ENCODE results near the gene ACBD6. TPM values are rescaled to one million over a fixed set of nuclear protein-coding genes. Genes with fewer than 3 reads are reported as not detected.
A peak's percentile ranks its signal among the peaks of the same experiment; 100 is the strongest.

The ACBD6 gene
- total and polyA plus RNA-seq, 2 experiments from 2014 or later, result 75.7 to 88.8 TPM

GRCh38 chr1:180519846-180520245 is 17.5 kb upstream of the ACBD6 start:
- Histone ChIP-seq H3K79me2 (replicated peaks; ENCODE audit: insufficient read depth) (no peaks in the 10 kb centered on the region), H3F3A (replicated peaks; ENCODE audit: low read depth) (no peaks in the 10 kb centered on the region), H4K20me1 (replicated peaks; ENCODE audit: insufficient read depth) (no peaks in the 10 kb centered on the region), H2AFZ (peak overlapping the region; percentile 82; the same call in 1 of the 2 replicates), H3K36me3 (ENCODE audit: insufficient read depth) (no peaks in the 10 kb centered on the region), H3K9me2 (ENCODE audit: insufficient read depth) (peaks cover 9% of the 10 kb centered on the region; the same call in 1 of the 2 replicates), H3K27me3 (ENCODE audit: insufficient read depth) (no peaks in the 10 kb centered on the region), H3K4me1 (ENCODE audit: insufficient read depth) (peaks cover 18% of the 10 kb centered on the region), H3K4me2 (no peak overlapping the region), H3K27ac (ENCODE audit: low read depth) (no peak overlapping the region), H3K4me3 (no peak overlapping the region)
- TF ChIP-seq, protein P1, sequence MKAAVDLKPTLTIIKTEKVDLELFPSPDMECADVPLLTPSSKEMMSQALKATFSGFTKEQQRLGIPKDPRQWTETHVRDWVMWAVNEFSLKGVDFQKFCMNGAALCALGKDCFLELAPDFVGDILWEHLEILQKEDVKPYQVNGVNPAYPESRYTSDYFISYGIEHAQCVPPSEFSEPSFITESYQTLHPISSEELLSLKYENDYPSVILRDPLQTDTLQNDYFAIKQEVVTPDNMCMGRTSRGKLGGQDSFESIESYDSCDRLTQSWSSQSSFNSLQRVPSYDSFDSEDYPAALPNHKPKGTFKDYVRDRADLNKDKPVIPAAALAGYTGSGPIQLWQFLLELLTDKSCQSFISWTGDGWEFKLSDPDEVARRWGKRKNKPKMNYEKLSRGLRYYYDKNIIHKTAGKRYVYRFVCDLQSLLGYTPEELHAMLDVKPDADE (IDR thresholded peaks at IDR 0.05), result no peak
- no peak for TF ChIP-seq JUNB (IDR thresholded peaks at IDR 0.05; ENCODE audit: unreplicated experiment)
- TF ChIP-seq CTCF (conservative IDR thresholded peaks at IDR 0.05; ENCODE audit: low read depth in 2 of 2), result no peak
- no peak for TF ChIP-seq EZH2 (IDR thresholded peaks at IDR 0.05; ENCODE audit: low read depth, unreplicated experiment)
- TF ChIP-seq NANOG (IDR thresholded peaks at IDR 0.05; ENCODE audit: borderline replicate concordance), result no peak
- no peak for TF ChIP-seq ZNF331 (CRISPR knock-in tag; IDR thresholded peaks at IDR 0.05; ENCODE audit: low read depth)
- TF ChIP-seq, protein P2, sequence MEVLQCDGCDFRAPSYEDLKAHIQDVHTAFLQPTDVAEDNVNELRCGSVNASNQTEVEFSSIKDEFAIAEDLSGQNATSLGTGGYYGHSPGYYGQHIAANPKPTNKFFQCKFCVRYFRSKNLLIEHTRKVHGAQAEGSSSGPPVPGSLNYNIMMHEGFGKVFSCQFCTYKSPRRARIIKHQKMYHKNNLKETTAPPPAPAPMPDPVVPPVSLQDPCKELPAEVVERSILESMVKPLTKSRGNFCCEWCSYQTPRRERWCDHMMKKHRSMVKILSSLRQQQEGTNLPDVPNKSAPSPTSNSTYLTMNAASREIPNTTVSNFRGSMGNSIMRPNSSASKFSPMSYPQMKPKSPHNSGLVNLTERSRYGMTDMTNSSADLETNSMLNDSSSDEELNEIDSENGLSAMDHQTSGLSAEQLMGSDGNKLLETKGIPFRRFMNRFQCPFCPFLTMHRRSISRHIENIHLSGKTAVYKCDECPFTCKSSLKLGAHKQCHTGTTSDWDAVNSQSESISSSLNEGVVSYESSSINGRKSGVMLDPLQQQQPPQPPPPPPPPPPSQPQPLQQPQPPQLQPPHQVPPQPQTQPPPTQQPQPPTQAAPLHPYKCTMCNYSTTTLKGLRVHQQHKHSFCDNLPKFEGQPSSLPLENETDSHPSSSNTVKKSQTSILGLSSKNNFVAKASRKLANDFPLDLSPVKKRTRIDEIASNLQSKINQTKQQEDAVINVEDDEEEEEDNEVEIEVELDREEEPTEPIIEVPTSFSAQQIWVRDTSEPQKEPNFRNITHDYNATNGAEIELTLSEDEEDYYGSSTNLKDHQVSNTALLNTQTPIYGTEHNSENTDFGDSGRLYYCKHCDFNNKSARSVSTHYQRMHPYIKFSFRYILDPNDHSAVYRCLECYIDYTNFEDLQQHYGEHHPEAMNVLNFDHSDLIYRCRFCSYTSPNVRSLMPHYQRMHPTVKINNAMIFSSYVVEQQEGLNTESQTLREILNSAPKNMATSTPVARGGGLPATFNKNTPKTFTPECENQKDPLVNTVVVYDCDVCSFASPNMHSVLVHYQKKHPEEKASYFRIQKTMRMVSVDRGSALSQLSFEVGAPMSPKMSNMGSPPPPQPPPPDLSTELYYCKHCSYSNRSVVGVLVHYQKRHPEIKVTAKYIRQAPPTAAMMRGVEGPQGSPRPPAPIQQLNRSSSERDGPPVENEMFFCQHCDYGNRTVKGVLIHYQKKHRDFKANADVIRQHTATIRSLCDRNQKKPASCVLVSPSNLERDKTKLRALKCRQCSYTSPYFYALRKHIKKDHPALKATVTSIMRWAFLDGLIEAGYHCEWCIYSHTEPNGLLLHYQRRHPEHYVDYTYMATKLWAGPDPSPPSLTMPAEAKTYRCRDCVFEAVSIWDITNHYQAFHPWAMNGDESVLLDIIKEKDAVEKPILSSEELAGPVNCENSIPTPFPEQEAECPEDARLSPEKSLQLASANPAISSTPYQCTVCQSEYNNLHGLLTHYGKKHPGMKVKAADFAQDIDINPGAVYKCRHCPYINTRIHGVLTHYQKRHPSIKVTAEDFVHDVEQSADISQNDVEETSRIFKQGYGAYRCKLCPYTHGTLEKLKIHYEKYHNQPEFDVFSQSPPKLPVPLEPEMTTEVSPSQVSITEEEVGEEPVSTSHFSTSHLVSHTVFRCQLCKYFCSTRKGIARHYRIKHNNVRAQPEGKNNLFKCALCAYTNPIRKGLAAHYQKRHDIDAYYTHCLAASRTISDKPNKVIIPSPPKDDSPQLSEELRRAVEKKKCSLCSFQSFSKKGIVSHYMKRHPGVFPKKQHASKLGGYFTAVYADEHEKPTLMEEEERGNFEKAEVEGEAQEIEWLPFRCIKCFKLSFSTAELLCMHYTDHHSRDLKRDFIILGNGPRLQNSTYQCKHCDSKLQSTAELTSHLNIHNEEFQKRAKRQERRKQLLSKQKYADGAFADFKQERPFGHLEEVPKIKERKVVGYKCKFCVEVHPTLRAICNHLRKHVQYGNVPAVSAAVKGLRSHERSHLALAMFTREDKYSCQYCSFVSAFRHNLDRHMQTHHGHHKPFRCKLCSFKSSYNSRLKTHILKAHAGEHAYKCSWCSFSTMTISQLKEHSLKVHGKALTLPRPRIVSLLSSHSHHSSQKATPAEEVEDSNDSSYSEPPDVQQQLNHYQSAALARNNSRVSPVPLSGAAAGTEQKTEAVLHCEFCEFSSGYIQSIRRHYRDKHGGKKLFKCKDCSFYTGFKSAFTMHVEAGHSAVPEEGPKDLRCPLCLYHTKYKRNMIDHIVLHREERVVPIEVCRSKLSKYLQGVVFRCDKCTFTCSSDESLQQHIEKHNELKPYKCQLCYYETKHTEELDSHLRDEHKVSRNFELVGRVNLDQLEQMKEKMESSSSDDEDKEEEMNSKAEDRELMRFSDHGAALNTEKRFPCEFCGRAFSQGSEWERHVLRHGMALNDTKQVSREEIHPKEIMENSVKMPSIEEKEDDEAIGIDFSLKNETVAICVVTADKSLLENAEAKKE (CRISPR knock-in tag; IDR thresholded peaks at IDR 0.05), result no peak
- TF ChIP-seq, protein P3, sequence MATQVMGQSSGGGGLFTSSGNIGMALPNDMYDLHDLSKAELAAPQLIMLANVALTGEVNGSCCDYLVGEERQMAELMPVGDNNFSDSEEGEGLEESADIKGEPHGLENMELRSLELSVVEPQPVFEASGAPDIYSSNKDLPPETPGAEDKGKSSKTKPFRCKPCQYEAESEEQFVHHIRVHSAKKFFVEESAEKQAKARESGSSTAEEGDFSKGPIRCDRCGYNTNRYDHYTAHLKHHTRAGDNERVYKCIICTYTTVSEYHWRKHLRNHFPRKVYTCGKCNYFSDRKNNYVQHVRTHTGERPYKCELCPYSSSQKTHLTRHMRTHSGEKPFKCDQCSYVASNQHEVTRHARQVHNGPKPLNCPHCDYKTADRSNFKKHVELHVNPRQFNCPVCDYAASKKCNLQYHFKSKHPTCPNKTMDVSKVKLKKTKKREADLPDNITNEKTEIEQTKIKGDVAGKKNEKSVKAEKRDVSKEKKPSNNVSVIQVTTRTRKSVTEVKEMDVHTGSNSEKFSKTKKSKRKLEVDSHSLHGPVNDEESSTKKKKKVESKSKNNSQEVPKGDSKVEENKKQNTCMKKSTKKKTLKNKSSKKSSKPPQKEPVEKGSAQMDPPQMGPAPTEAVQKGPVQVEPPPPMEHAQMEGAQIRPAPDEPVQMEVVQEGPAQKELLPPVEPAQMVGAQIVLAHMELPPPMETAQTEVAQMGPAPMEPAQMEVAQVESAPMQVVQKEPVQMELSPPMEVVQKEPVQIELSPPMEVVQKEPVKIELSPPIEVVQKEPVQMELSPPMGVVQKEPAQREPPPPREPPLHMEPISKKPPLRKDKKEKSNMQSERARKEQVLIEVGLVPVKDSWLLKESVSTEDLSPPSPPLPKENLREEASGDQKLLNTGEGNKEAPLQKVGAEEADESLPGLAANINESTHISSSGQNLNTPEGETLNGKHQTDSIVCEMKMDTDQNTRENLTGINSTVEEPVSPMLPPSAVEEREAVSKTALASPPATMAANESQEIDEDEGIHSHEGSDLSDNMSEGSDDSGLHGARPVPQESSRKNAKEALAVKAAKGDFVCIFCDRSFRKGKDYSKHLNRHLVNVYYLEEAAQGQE (IDR thresholded peaks at IDR 0.05; ENCODE audit: unreplicated experiment), result no peak
- Mint-ChIP-seq H3K4me3 (no peak overlapping the region), H3K4me1 (peaks cover 29% of the 10 kb centered on the region), H3K36me3 (ENCODE audit: low read depth) (no peaks in the 10 kb centered on the region; the same call in 2 of the 3 replicates), H3K9me3 (no peaks in the 10 kb centered on the region), H3K27me3 (ENCODE audit: insufficient read depth, low read depth, poor library complexity) (peaks cover 2% of the 10 kb centered on the region), H3K27ac (peak overlapping the region; percentile 1; the same call in 1 of the 2 replicates)
- ATAC-seq (no peak), DNase-seq (ENCODE audit: low spot score) (no peak)
